ENCODE results near the gene NKD2. TPM values are rescaled to one million over a fixed set of nuclear protein-coding genes. Genes with fewer than 3 reads are reported as not detected.

NKD2 gene
- total and polyA plus RNA-seq, 9 of the 15 experiments (the other 6 are each of a cell fraction or from before 2014, with no cell fraction given), result 0.09 to 0.64 (median 0.27) TPM; not detected in 5

- no peak for ATAC-seq
- Histone ChIP-seq H3K79me2 (ENCODE audit: control insufficient read depth, insufficient read depth, low read length) (no peaks in the 10 kb centered on the region), H3K9ac (ENCODE audit: insufficient read depth in 1 of 2, low read depth in 2 of 2, low read length in 2 of 2) (no peak overlapping the region), H3K27ac (ENCODE audit: extremely low read depth, low read depth, low read length) (no peak overlapping the region), H3K4me3 (no peak overlapping the region), H2AFZ (ENCODE audit: low read depth, low read length) (no peak overlapping the region), H3K4me2 (ENCODE audit: insufficient read depth, low read length) (no peak overlapping the region), H4K20me1 (replicated peaks; ENCODE audit: control insufficient read depth, insufficient read depth, low read length) (no peaks in the 10 kb centered on the region), H3K9me3 (replicated peaks; ENCODE audit: control insufficient read depth, insufficient read depth, low read depth, low read length) (no peaks in the 10 kb centered on the region; the same call in 1 of the 2 replicates), H3K9me1 (ENCODE audit: control insufficient read depth, insufficient read depth, low read length) (no peaks in the 10 kb centered on the region), H3K36me3 (ENCODE audit: control insufficient read depth, insufficient read depth, low read length) (no peaks in the 10 kb centered on the region), H3K27me3 (ENCODE audit: control insufficient read depth in 2 of 2, insufficient read depth in 2 of 2, low read length in 2 of 2) (peaks cover 3 to 29% of the 10 kb centered on the region in 2 experiments; a peak in 3 of 5 replicates), H3K4me1 (replicated peaks in 1 of 2; ENCODE audit: control insufficient read depth in 2 of 2, insufficient read depth in 2 of 2, low read length in 2 of 2) (peaks cover 0 to 18% of the 10 kb centered on the region in 2 experiments; a peak in 1 of 5 replicates)
- in situ Hi-C loops (cut with MboI) (no loop called here), intact Hi-C loops (cut with micrococcal nuclease) (no loop called here)
- FAIRE-seq, result no peak
- ChIA-PET POLR2A (no interaction called here), CTCF (ENCODE audit: low intra/inter-chr PET ratio) (no interaction called here)
- BruUV-seq (replicated peaks), result no TSS peak
- TF ChIP-seq RCOR1 (IDR thresholded peaks at IDR 0.05; ENCODE audit: borderline replicate concordance in 1 of 2, low read depth in 2 of 2, low read length in 2 of 2), result no peak
- no peak for TF ChIP-seq ZBTB9 (CRISPR knock-in tag; IDR thresholded peaks at IDR 0.05)
- no peak for TF ChIP-seq ZNF644 (tag; IDR thresholded peaks at IDR 0.05; ENCODE audit: low read depth)
- TF ChIP-seq MEF2D (tag; conservative IDR thresholded peaks at IDR 0.05; ENCODE audit: low read depth), result no peak
- no peak for TF ChIP-seq FUS (optimal IDR thresholded peaks at IDR 0.05; ENCODE audit: low read depth, low read length)
- no peak for TF ChIP-seq HMBOX1 (IDR thresholded peaks at IDR 0.05)
- TF ChIP-seq SUPT5H (IDR thresholded peaks at IDR 0.05), result no peak
- TF ChIP-seq SMAD1 (IDR thresholded peaks at IDR 0.05; ENCODE audit: low read depth, low read length, partially characterized antibody), result no peak
- TF ChIP-seq ZNF239 (CRISPR knock-in tag; IDR thresholded peaks at IDR 0.05), result no peak
- TF ChIP-seq TARDBP (IDR thresholded peaks at IDR 0.05), result no peak
- TF ChIP-seq ZNF384 (IDR thresholded peaks at IDR 0.05; ENCODE audit: low read depth, low read length), result no peak
- TF ChIP-seq CBX2 (IDR thresholded peaks at IDR 0.05; ENCODE audit: insufficient read depth, low read length, poor library complexity, severe bottlenecking), result no peak
- no peak for TF ChIP-seq SNRNP70 (optimal IDR thresholded peaks at IDR 0.05; ENCODE audit: low read depth, low read length)
- no peak for TF ChIP-seq TSC22D4 (tag; IDR thresholded peaks at IDR 0.05)
- no peak for TF ChIP-seq CREBBP (IDR thresholded peaks at IDR 0.05; ENCODE audit: low read depth, low read length)
- TF ChIP-seq ELK1 (CRISPR knock-in tag; IDR thresholded peaks at IDR 0.05), result no peak
- no peak for TF ChIP-seq SREBF1 (IDR thresholded peaks at IDR 0.05; ENCODE audit: borderline replicate concordance, low read depth, low read length)
- no peak for DNase-seq (ENCODE audit: extremely low read depth in 1 of 4, low spot score in 3 of 4)
- WGBS (ENCODE audit: insufficient coverage, low coverage, missing lambda C conversion rate), result 33% methylated on average over 16 of the region's 18 CpGs
Observed at GRCh38 chr5:1039706-1040260, 31.2 kb downstream of the NKD2 start.

Data from K562 (cell line).